Effector CD4-positive, alpha-beta T cell (primary cell): Measurements from ENCODE around the gene ABCA3.

Source experiments
- DNase-seq: peaks from one replicate; pipeline ENCODE4 v3.0.0-alpha.2; 2020

Gene ABCA3

GRCh38 chr16:2308089-2308962 lies 32.2 kb downstream of the ABCA3 start:
- no peak for DNase-seq

- DNase-seq: no peak
Observed at GRCh38 chr16:2299915-2300192, 40.7 kb downstream of the ABCA3 start.

GRCh38 chr16:2299121-2299914 lies 41.2 kb downstream of the ABCA3 start:
- no peak for DNase-seq

- DNase-seq: no peak
Observed at GRCh38 chr16:2298621-2299020, 41.9 kb downstream of the ABCA3 start.

GRCh38 chr16:2297506-2297860 lies 43.0 kb downstream of the ABCA3 start:
- DNase-seq: no peak

- no peak for DNase-seq
Observed at GRCh38 chr16:2296661-2297505, 43.6 kb downstream of the ABCA3 start.

- DNase-seq: no peak
Observed at GRCh38 chr16:2295056-2295798, 45.3 kb downstream of the ABCA3 start.

- no peak for DNase-seq
Observed at GRCh38 chr16:2292221-2292620, 48.3 kb downstream of the ABCA3 start.

GRCh38 chr16:2289282-2289681 lies 51.2 kb downstream of the ABCA3 start:
- DNase-seq: no peak

- DNase-seq: no peak
Observed at GRCh38 chr16:2288726-2289125, 51.8 kb downstream of the ABCA3 start.

- no peak for DNase-seq
Observed at GRCh38 chr16:2287916-2288547, 52.5 kb downstream of the ABCA3 start.

- DNase-seq: no peak
Observed at GRCh38 chr16:2286550-2286949, 54.0 kb downstream of the ABCA3 start.

- DNase-seq: no peak
Observed at GRCh38 chr16:2285731-2286191, 54.8 kb downstream of the ABCA3 start.

- DNase-seq: no peak
Observed at GRCh38 chr16:2284797-2285576, 55.5 kb downstream of the ABCA3 start.

- DNase-seq: no peak
Observed at GRCh38 chr16:2284001-2284770, 56.3 kb downstream of the ABCA3 start.

- no peak for DNase-seq
Observed at GRCh38 chr16:2282866-2283555, 57.5 kb downstream of the ABCA3 start.

- no peak for DNase-seq
Observed at GRCh38 chr16:2282262-2282661, 58.3 kb downstream of the ABCA3 start.

- no peak for DNase-seq
Observed at GRCh38 chr16:2280981-2281542, 59.5 kb downstream of the ABCA3 start.

GRCh38 chr16:2280461-2280860 lies 60.1 kb downstream of the ABCA3 start:
- no peak for DNase-seq
